Parathyroid adenoma (tissue), 2 donors: ENCODE measurements around the gene RRBP1.

ENCODE experiments used
- H2AFZ ChIP-seq: fragments of 300-600 bp; sonication (generic); one replicate; pipeline ENCODE4 v1.7.0; 2017; ENCODE audit warnings: antibody characterized with exemption, mild to moderate bottlenecking
- H3K27ac ChIP-seq: fragments of 300-600 bp; sonication (generic); one replicate; pipeline ENCODE4 v1.7.0; 2017
- H3K27me3 ChIP-seq: fragments of 300-600 bp; sonication (generic); one replicate; pipeline ENCODE4 v1.7.0; 2017; ENCODE audit warnings: low read length; ENCODE audit not compliant: control insufficient read depth, insufficient read depth
- H3K36me3 ChIP-seq: fragments of 300-600 bp; sonication (generic); one replicate; pipeline ENCODE4 v1.7.0; 2017; ENCODE audit warnings: low read length; ENCODE audit not compliant: control insufficient read depth, insufficient read depth
- H3K4me1 ChIP-seq: fragments of 300-600 bp; sonication (generic); one replicate; pipeline ENCODE4 v1.7.0; 2017; ENCODE audit warnings: control low read depth
- H3K4me2 ChIP-seq: fragments of 300-600 bp; sonication (generic); one replicate; pipeline ENCODE4 v1.7.0; 2017; ENCODE audit warnings: low read length
- H3K4me3 ChIP-seq: fragments of 300-600 bp; sonication (generic); one replicate; pipeline ENCODE4 v1.7.0; 2017; ENCODE audit warnings: low read depth, low read length
- H3K79me2 ChIP-seq: fragments of 300-600 bp; sonication (generic); one replicate; pipeline ENCODE4 v1.7.0; 2017; ENCODE audit warnings: control low read depth
- H3K9ac ChIP-seq: fragments of 300-600 bp; sonication (generic); one replicate; pipeline ENCODE4 v1.7.0; 2017; ENCODE audit warnings: mild to moderate bottlenecking
- H3K9me3 ChIP-seq: fragments of 300-600 bp; sonication (generic); one replicate; pipeline ENCODE4 v1.7.0; 2017; ENCODE audit warnings: low read length; ENCODE audit not compliant: control insufficient read depth
- TF ChIP-seq, protein P1 (sequence below): fragments of 300-600 bp; sonication (generic); IDR thresholded peaks from one replicate; pipeline ENCODE4 v1.7.0; 2017; ENCODE audit warnings: antibody characterized with exemption, mild to moderate bottlenecking
- donor health status: primary hyperparathyroidism.

The RRBP1 gene

DNA sequence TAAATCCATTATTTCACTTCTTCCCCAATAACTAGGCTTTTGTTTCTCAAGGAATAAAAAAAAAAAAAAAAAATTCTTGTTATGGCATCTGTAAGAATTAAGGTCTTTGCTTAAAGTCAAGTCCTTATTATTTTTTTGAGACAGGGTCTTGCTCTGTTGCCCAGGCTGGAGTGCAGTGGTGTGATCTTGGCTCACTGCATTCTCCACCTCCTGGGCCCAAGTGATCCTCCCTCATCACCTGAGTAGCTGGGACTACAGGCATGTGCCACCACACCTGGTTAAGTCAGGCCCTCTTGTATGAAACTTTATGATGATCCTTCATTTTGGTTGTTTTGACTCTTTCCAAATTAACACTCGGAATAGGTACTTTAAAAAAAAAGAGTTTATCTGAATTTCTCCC, 94.9 kb downstream of the RRBP1 start:
- Histone ChIP-seq H3K4me3 (no peak overlapping the region), H3K36me3 (no peaks in the 10 kb centered on the region), H3K4me1 (peaks cover 15% of the 10 kb centered on the region), H3K9ac (no peak overlapping the region), H3K79me2 (peaks cover 45% of the 10 kb centered on the region), H3K9me3 (no peaks in the 10 kb centered on the region), H3K4me2 (no peak overlapping the region), H2AFZ (no peak overlapping the region), H3K27me3 (no peaks in the 10 kb centered on the region), H3K27ac (no peak overlapping the region)
- TF ChIP-seq, protein P1, sequence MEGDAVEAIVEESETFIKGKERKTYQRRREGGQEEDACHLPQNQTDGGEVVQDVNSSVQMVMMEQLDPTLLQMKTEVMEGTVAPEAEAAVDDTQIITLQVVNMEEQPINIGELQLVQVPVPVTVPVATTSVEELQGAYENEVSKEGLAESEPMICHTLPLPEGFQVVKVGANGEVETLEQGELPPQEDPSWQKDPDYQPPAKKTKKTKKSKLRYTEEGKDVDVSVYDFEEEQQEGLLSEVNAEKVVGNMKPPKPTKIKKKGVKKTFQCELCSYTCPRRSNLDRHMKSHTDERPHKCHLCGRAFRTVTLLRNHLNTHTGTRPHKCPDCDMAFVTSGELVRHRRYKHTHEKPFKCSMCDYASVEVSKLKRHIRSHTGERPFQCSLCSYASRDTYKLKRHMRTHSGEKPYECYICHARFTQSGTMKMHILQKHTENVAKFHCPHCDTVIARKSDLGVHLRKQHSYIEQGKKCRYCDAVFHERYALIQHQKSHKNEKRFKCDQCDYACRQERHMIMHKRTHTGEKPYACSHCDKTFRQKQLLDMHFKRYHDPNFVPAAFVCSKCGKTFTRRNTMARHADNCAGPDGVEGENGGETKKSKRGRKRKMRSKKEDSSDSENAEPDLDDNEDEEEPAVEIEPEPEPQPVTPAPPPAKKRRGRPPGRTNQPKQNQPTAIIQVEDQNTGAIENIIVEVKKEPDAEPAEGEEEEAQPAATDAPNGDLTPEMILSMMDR = no peak

DNA sequence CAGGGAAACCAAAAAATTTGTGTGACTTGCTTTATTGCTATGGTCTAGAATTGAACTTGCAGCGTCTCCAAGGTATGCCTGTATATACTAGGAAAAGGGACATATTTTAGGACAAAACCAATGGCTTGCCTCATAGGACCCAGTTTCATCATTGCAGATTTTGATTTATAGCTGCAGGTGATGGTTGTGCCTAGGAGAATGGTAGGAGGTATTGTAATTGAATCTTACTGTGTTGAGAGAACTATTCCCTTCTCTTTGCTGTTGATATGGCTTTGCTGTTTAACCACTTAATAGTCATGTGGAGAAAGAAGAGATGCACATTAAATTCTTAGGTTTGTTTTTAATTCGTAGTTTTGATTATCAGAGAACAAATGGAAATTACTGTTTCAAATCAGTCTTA, 95.8 kb downstream of the RRBP1 start:
- no peak overlapping the region for H2AFZ ChIP-seq
- no peak overlapping the region for H3K4me2 ChIP-seq
- no peak overlapping the region for H3K9ac ChIP-seq
- H3K4me3 ChIP-seq = no peak overlapping the region
- peaks cover 12% of the 10 kb centered on the region for H3K4me1 ChIP-seq
- no peaks in the 10 kb centered on the region for H3K27me3 ChIP-seq
- no peaks in the 10 kb centered on the region for H3K9me3 ChIP-seq
- TF ChIP-seq, protein P1 = no peak
- H3K36me3 ChIP-seq = no peaks in the 10 kb centered on the region
- H3K79me2 ChIP-seq = peaks cover 40% of the 10 kb centered on the region
- H3K27ac ChIP-seq = no peak overlapping the region

DNA sequence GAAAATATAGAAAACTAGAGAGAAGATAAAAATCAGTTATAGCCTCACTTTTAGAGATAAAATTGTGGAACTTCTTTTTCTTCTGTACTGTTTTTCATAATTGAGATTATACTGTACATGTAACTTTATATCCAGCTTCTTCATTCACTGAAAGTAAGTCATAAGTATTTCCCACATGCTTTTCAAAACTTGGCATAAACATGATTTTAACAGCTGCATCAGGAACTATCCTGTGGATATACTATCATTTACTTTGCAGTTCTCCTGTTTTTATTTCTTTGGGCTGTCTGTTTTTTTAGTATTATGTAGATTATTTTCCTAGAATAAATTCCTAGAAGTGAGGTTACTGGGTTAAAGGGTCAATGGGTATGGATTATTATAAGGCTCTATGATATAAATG, 97.4 kb downstream of the RRBP1 start:
- Histone ChIP-seq H3K4me3 (no peak overlapping the region), H3K27me3 (no peaks in the 10 kb centered on the region), H3K4me1 (peaks cover 10% of the 10 kb centered on the region), H3K4me2 (no peak overlapping the region), H2AFZ (no peak overlapping the region), H3K27ac (no peak overlapping the region), H3K9ac (no peak overlapping the region), H3K36me3 (no peaks in the 10 kb centered on the region), H3K79me2 (peaks cover 50% of the 10 kb centered on the region), H3K9me3 (no peaks in the 10 kb centered on the region)
- TF ChIP-seq, protein P1 = no peak

DNA sequence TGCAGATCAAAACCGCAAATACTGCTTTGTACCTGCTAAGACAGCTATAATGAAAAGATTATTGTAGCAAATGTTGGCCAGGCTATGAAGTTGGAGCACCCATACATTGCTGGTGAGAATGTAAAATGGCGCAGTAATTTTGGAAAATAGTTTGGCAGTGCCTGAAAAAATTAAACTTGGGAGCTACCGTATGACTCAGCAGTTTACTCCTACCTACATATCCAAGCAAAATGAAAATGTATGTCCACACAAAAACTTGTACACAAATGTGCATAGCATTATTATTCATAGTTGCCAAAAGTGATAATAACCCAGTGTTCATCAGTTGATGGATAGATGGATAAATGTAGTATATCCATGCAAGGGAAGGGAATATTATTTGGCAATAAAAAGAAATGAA, 98.9 kb downstream of the RRBP1 start:
- Histone ChIP-seq H3K36me3 (no peaks in the 10 kb centered on the region), H3K4me2 (no peak overlapping the region), H3K9ac (no peak overlapping the region), H3K4me3 (no peak overlapping the region), H3K27ac (no peak overlapping the region), H3K9me3 (no peaks in the 10 kb centered on the region), H3K27me3 (no peaks in the 10 kb centered on the region), H3K4me1 (peaks cover 5% of the 10 kb centered on the region), H2AFZ (no peak overlapping the region), H3K79me2 (peaks cover 64% of the 10 kb centered on the region)
- TF ChIP-seq, protein P1 = no peak

DNA sequence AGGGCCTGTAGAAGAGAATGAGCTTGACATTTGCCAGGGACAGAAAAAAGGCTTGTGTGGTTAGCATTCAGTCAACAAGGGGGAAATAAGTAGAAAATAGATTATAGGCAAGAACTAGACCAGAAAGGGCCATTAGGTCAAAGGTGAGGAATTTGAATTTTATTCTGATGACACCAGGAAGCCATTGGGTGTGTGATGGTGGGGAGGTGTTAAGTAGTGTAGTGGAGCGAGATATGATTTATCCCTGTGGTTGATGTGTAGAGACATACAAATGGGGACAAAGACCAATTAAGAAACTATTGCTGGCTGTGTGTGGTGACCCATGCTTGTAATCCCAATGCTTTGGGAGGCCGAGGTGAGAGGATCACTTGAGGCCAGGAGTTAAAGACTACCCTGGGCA, 101.1 kb downstream of the RRBP1 start:
- Histone ChIP-seq H3K27me3 (no peaks in the 10 kb centered on the region), H3K27ac (no peak overlapping the region), H3K79me2 (peaks cover 66% of the 10 kb centered on the region), H3K4me1 (peaks cover 7% of the 10 kb centered on the region), H3K36me3 (no peaks in the 10 kb centered on the region), H3K9ac (no peak overlapping the region), H3K4me3 (no peak overlapping the region), H3K4me2 (no peak overlapping the region), H3K9me3 (no peaks in the 10 kb centered on the region), H2AFZ (no peak overlapping the region)
- TF ChIP-seq, protein P1 = no peak
